GM12872 (cell line): ENCODE data around the gene STK33.

ENCODE experiments used
- CTCF ChIP-seq: IDR thresholded peaks from 3 replicates; pipeline ENCODE4 v1.5.1; 2011; ENCODE audit warnings: low read depth, mild to moderate bottlenecking, low read length, moderate library complexity; ENCODE audit not compliant: insufficient read depth

The STK33 gene

GRCh38 chr11:8362899-8363298 lies 231.1 kb downstream of the STK33 start:
- no peak for TF ChIP-seq CTCF

GRCh38 chr11:8362491-8362890 lies 231.5 kb downstream of the STK33 start:
- TF ChIP-seq CTCF: no peak

GRCh38 chr11:8361664-8362210 lies 232.3 kb downstream of the STK33 start:
- TF ChIP-seq CTCF: no peak

- TF ChIP-seq CTCF: no peak
These were observed 232.8 kb downstream of the STK33 start for GRCh38 chr11:8361206-8361605.

GRCh38 chr11:8360086-8360828 lies 233.8 kb downstream of the STK33 start:
- no peak for TF ChIP-seq CTCF

- no peak for TF ChIP-seq CTCF
These were observed 234.5 kb downstream of the STK33 start for GRCh38 chr11:8359521-8359920.

GRCh38 chr11:8357891-8358566 lies 236.0 kb downstream of the STK33 start:
- TF ChIP-seq CTCF: no peak
